Measurements from ENCODE around the gene MEIS2. TPM values are rescaled to one million over a fixed set of nuclear protein-coding genes. Genes with fewer than 3 reads are reported as not detected.

The MEIS2 gene
- total RNA-seq, 1 experiment from 2014 or later: 29.3 TPM

- no peak for DNase-seq (ENCODE audit: low read depth)
These were observed 12.8 kb upstream of the MEIS2 start for GRCh38 chr15:37112971-37113670.

- no peak for DNase-seq (ENCODE audit: low read depth)
These were observed 11.8 kb upstream of the MEIS2 start for GRCh38 chr15:37112171-37112570.

- DNase-seq (ENCODE audit: low read depth): no peak
These were observed 11.0 kb upstream of the MEIS2 start for GRCh38 chr15:37111427-37111717.

- peak; percentile 41 for DNase-seq (ENCODE audit: low read depth)
These were observed 9.7 kb upstream of the MEIS2 start for GRCh38 chr15:37109872-37110572.

- no peak for DNase-seq (ENCODE audit: low read depth)
These were observed 9.0 kb upstream of the MEIS2 start for GRCh38 chr15:37109168-37109871.

- no peak for DNase-seq (ENCODE audit: low read depth)
These were observed 8.2 kb upstream of the MEIS2 start for GRCh38 chr15:37108381-37109167.

- no peak for DNase-seq (ENCODE audit: low read depth)
These were observed 7.5 kb upstream of the MEIS2 start for GRCh38 chr15:37107744-37108380.

- no peak for DNase-seq (ENCODE audit: low read depth)
These were observed 6.9 kb upstream of the MEIS2 start for GRCh38 chr15:37107071-37107743.

GRCh38 chr15:37106490-37107001 is 6.2 kb upstream of the MEIS2 start:
- no peak for DNase-seq (ENCODE audit: low read depth)

- DNase-seq (ENCODE audit: low read depth): no peak
These were observed 5.5 kb upstream of the MEIS2 start for GRCh38 chr15:37105889-37106288.

GRCh38 chr15:37105029-37105428 is 4.7 kb upstream of the MEIS2 start:
- DNase-seq (ENCODE audit: low read depth): no peak

GRCh38 chr15:37104424-37104981 is 4.2 kb upstream of the MEIS2 start:
- DNase-seq (ENCODE audit: low read depth): no peak

GRCh38 chr15:37103475-37104423 is 3.4 kb upstream of the MEIS2 start:
- no peak for DNase-seq (ENCODE audit: low read depth)

- no peak for DNase-seq (ENCODE audit: low read depth)
These were observed 2.8 kb upstream of the MEIS2 start for GRCh38 chr15:37103163-37103435.

- peak; percentile 55 for DNase-seq (ENCODE audit: low read depth)
These were observed 2.2 kb upstream of the MEIS2 start for GRCh38 chr15:37102305-37103162.

GRCh38 chr15:37101980-37102304 is 1.6 kb upstream of the MEIS2 start:
- no peak for DNase-seq (ENCODE audit: low read depth)

- no peak for DNase-seq (ENCODE audit: low read depth)
These were observed 542 bp upstream of the MEIS2 start for GRCh38 chr15:37100966-37101215.

- DNase-seq (ENCODE audit: low read depth): peak; percentile 41
These were observed 835 bp downstream of the MEIS2 start for GRCh38 chr15:37099319-37100108.
